HL-60 (cell line): Measurements from ENCODE around the gene CHRNG.

Experiments used
- CTCF ChIP-seq: IDR thresholded peaks from one replicate; pipeline ENCODE4 v1.5.1; 2011; ENCODE audit warnings: low read length, control low read depth, inconsistent platforms; ENCODE audit not compliant: insufficient read depth
- GABPA ChIP-seq: IDR thresholded peaks from 2 replicates; pipeline ENCODE4 v1.6.1; 2012; ENCODE audit warnings: low read depth
- POLR2AphosphoS5 ChIP-seq: IDR thresholded peaks from 2 replicates; pipeline ENCODE4 v1.6.1; 2012; ENCODE audit warnings: low read depth
- REST ChIP-seq: IDR thresholded peaks from 2 replicates; pipeline ENCODE4 v1.6.1; 2012; ENCODE audit warnings: low read depth; ENCODE audit not compliant: insufficient replicate concordance

GRCh38 chr2:232525199-232525598 lies 14.3 kb upstream of the CHRNG start:
- TF ChIP-seq POLR2AphosphoS5 (no peak), CTCF (no peak), GABPA (no peak), REST (no peak)
